Stimulated activated CD8-positive, alpha-beta memory T cell treated with anti-CD3 and anti-CD28 coated beads, Interleukin-7, amount 100 ng/mL, for 4 hours (primary cell): Measurements from ENCODE around the gene NFIA.

Experiments
- DNase-seq, 2 donors: peaks; one replicate each; pipeline ENCODE4 v3.0.0-alpha.2; 2020; ENCODE audit warnings: low read depth in 2 of 2

The NFIA gene

GRCh38 chr1:61130338-61131000 lies 48.1 kb downstream of the NFIA start:
- no peak for DNase-seq

GRCh38 chr1:61131248-61131647 lies 48.9 kb downstream of the NFIA start:
- DNase-seq = no peak

GRCh38 chr1:61131716-61132115 lies 49.4 kb downstream of the NFIA start:
- DNase-seq = no peak

- no peak for DNase-seq
Observed at GRCh38 chr1:61132176-61132638, 49.8 kb downstream of the NFIA start.

GRCh38 chr1:61132645-61133334 lies 50.4 kb downstream of the NFIA start:
- DNase-seq = no peak

- DNase-seq = no peak
Observed at GRCh38 chr1:61133335-61134019, 51.1 kb downstream of the NFIA start.

- no peak for DNase-seq
Observed at GRCh38 chr1:61135291-61135690, 52.9 kb downstream of the NFIA start.

- DNase-seq = no peak
Observed at GRCh38 chr1:61138305-61138704, 55.9 kb downstream of the NFIA start.

GRCh38 chr1:61138921-61139774 lies 56.8 kb downstream of the NFIA start:
- no peak for DNase-seq

GRCh38 chr1:61139775-61140549 lies 57.6 kb downstream of the NFIA start:
- no peak for DNase-seq

- no peak for DNase-seq
Observed at GRCh38 chr1:61140778-61141177, 58.4 kb downstream of the NFIA start.

GRCh38 chr1:61141288-61142042 lies 59.1 kb downstream of the NFIA start:
- DNase-seq = no peak

GRCh38 chr1:61142043-61142440 lies 59.7 kb downstream of the NFIA start:
- no peak for DNase-seq

GRCh38 chr1:61142726-61143500 lies 60.6 kb downstream of the NFIA start:
- no peak for DNase-seq

- no peak for DNase-seq
Observed at GRCh38 chr1:61143821-61144424, 61.6 kb downstream of the NFIA start.

- DNase-seq = no peak
Observed at GRCh38 chr1:61149010-61149860, 66.9 kb downstream of the NFIA start.

- DNase-seq = no peak
Observed at GRCh38 chr1:61151565-61151964, 69.2 kb downstream of the NFIA start.

- no peak for DNase-seq
Observed at GRCh38 chr1:61152066-61152465, 69.7 kb downstream of the NFIA start.
